Iris pigment epithelial cell (primary cell): ENCODE data around the gene SLC16A5.
"Not testable (repeated sequence)": the region's sequence is repeated elsewhere in the genome, so short reads cannot be mapped to it uniquely, and the experiment has no call there.

Experiments used
- DNase-seq: peaks from one replicate; pipeline ENCODE4 v3.0.0-alpha.2; 2011; ENCODE audit warnings: low read depth

SLC16A5 gene

GRCh38 chr17:75087558-75088453 lies at the start of gene SLC16A5:
Gene SLC16A5, plus strand, starts transcription at chr17:75087954. Its CDS starts 5,683 bp downstream, at chr17:75093637.
- peak; percentile 81 for DNase-seq

GRCh38 chr17:75039238-75039637 lies 48.5 kb upstream of the SLC16A5 start:
- no peak for DNase-seq

GRCh38 chr17:75041656-75042280 lies 46.0 kb upstream of the SLC16A5 start:
- no peak for DNase-seq

- not testable (repeated sequence) for DNase-seq
Measured at GRCh38 chr17:75043789-75044188, 44.0 kb upstream of the SLC16A5 start.

GRCh38 chr17:75044716-75045115 lies 43.0 kb upstream of the SLC16A5 start:
- no peak for DNase-seq

- not testable (repeated sequence) for DNase-seq
Measured at GRCh38 chr17:75045946-75046406, 41.8 kb upstream of the SLC16A5 start.

- peak; percentile 98 for DNase-seq
Measured at GRCh38 chr17:75046407-75047289, 41.1 kb upstream of the SLC16A5 start, which contains the start of the genes ATP5PD and KCTD2. Gene ATP5PD, minus strand, starts transcription at chr17:75046969. Its CDS starts 4,319 bp downstream, at chr17:75042650. Gene KCTD2, plus strand, starts transcription at chr17:75047225. Its CDS starts 26 bp downstream, at chr17:75047251.

GRCh38 chr17:75047398-75048098 lies 40.2 kb upstream of the SLC16A5 start:
- no peak for DNase-seq

GRCh38 chr17:75048249-75048878 lies 39.4 kb upstream of the SLC16A5 start:
- DNase-seq = no peak

GRCh38 chr17:75049057-75049456 lies 38.7 kb upstream of the SLC16A5 start:
- DNase-seq = no peak

- DNase-seq = no peak
Measured at GRCh38 chr17:75049706-75050105, 38.0 kb upstream of the SLC16A5 start.

- no peak for DNase-seq
Measured at GRCh38 chr17:75051941-75052340, 35.8 kb upstream of the SLC16A5 start.

- peak; percentile 78 for DNase-seq
Measured at GRCh38 chr17:75059369-75060345, 28.1 kb upstream of the SLC16A5 start.

GRCh38 chr17:75060434-75061054 lies 27.2 kb upstream of the SLC16A5 start:
- no peak for DNase-seq

GRCh38 chr17:75061055-75061438 lies 26.7 kb upstream of the SLC16A5 start:
- DNase-seq = no peak

- DNase-seq = no peak
Measured at GRCh38 chr17:75061618-75062017, 26.1 kb upstream of the SLC16A5 start.

GRCh38 chr17:75063201-75063600 lies 24.6 kb upstream of the SLC16A5 start:
- DNase-seq = no peak

- no peak for DNase-seq
Measured at GRCh38 chr17:75063626-75064025, 24.1 kb upstream of the SLC16A5 start.

- DNase-seq = no peak
Measured at GRCh38 chr17:75064040-75064439, 23.7 kb upstream of the SLC16A5 start.
